ENCODE measurements around the gene NKX6-2.

GRCh38 chr10:132793213-132793612, 7.3 kb upstream of the NKX6-2 start:
- TF ChIP-seq CTCF (IDR thresholded peaks at IDR 0.05; ENCODE audit: control extremely low read depth in 1 of 3, insufficient read depth in 1 of 3, low read depth in 1 of 3, low read length in 3 of 3) (peak in 1 of 3 experiments; percentile 0; a peak in 1 of 4 replicates), BACH1 (IDR thresholded peaks at IDR 0.05; ENCODE audit: low read length) (no peak), EP300 (IDR thresholded peaks at IDR 0.05; ENCODE audit: borderline replicate concordance in 1 of 2, low read depth in 2 of 2, low read length in 2 of 2) (no peak), POLR2AphosphoS5 (IDR thresholded peaks at IDR 0.05; ENCODE audit: low read depth, low read length) (no peak), MAX (IDR thresholded peaks at IDR 0.05) (no peak), JUND (IDR thresholded peaks at IDR 0.05; ENCODE audit: low read length) (no peak), YY1 (IDR thresholded peaks at IDR 0.05; ENCODE audit: low read depth, low read length) (no peak)

Measured in H1 (cell line).